ENCODE measurements around the gene MALRD1.

DNA sequence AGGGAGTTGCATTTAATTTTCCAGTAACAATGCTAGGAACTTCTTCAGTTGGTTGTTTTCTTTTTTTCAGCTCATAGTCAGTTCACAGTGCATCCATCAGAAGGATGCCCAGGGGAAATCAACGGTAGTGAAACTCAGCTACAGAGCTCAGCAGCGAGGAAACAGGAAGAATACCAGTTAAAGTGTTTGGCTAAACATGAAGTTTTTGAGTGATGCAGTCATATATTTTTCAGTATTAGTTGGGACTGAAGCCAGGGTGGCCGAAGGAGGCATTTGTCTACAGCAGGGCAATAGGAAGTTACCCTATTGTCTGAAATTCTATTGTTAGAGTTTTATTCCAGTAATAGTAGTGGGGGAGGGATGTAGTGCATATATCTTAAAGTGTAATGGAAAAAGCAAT, 45.3 kb upstream of the MALRD1 start:
- TF ChIP-seq POLR2A (IDR thresholded peaks at IDR 0.05; ENCODE audit: low read length) (no peak), GATA1 (IDR thresholded peaks at IDR 0.05; ENCODE audit: low read depth, low read length) (no peak)

All from erythroblast (primary cell).